OCI-LY7 (cell line): ENCODE results near the gene ARHGAP31. TPM values are rescaled to one million over a fixed set of nuclear protein-coding genes. Genes with fewer than 3 reads are reported as not detected.

Experiments
- BruUV-seq: library from RNA; stranded (reverse); fragments of 400-500 nt; replicated peaks from 2 replicates; lab custom pipeline; 2021; lab: Mats Ljungman, UMichigan
- CTCF ChIA-PET: fragments of 300-600 bp; sonication (Branson Sonifier 250); formaldehyde crosslinking; loops from one replicate; lab custom pipeline; 2022; ENCODE audit warnings: antibody characterized with exemption; ENCODE audit not compliant: unreplicated experiment; lab: Charles Lee
- POLR2A ChIA-PET: fragments of 300-600 bp; sonication (Branson Sonifier 250); formaldehyde crosslinking; loops from one replicate; lab custom pipeline; 2022; ENCODE audit warnings: antibody characterized with exemption; lab: Charles Lee
- DNase-seq: peaks from one replicate; pipeline ENCODE4 v3.0.0-alpha.2; 2015; ENCODE audit warnings: low spot score
- H2AFZ ChIP-seq: fragments of 200-600 bp; sonication (generic), shearing (Covaris generic); 2 replicates; pipeline ENCODE4 v1.6.1; 2014; ENCODE audit warnings: mild to moderate bottlenecking, antibody characterized with exemption, low read length, moderate library complexity
- H3K27ac ChIP-seq: fragments of 200-600 bp; sonication (generic); 2 replicates; pipeline ENCODE4 v1.5.1; 2014; ENCODE audit warnings: mixed run types, low read depth, mild to moderate bottlenecking, moderate library complexity, low read length, inconsistent platforms; ENCODE audit not compliant: poor library complexity, severe bottlenecking
- H3K36me3 ChIP-seq: fragments of 200-600 bp; sonication (generic); 2 replicates; pipeline ENCODE4 v1.6.1; 2014; ENCODE audit warnings: mild to moderate bottlenecking, antibody characterized with exemption, low read length, moderate library complexity, mixed read lengths; ENCODE audit not compliant: insufficient read depth
- H3K4me1 ChIP-seq: fragments of 200-600 bp; sonication (generic); 2 replicates; pipeline ENCODE4 v1.5.1; 2014; ENCODE audit warnings: mild to moderate bottlenecking, low read length; ENCODE audit not compliant: insufficient read depth, poor library complexity, severe bottlenecking
- H3K4me2 ChIP-seq: fragments of 200-600 bp; sonication (generic); 2 replicates; pipeline ENCODE4 v1.6.1; 2014; ENCODE audit warnings: mild to moderate bottlenecking, low read length
- H3K4me3 ChIP-seq: fragments of 200-600 bp; sonication (generic); 2 replicates; pipeline ENCODE4 v1.5.1; 2014; ENCODE audit warnings: mild to moderate bottlenecking, low read depth, low read length; ENCODE audit not compliant: poor library complexity, severe bottlenecking
- H3K79me2 ChIP-seq: fragments of 200-600 bp; sonication (generic); 2 replicates; pipeline ENCODE4 v1.6.1; 2016; ENCODE audit warnings: low read depth, mild to moderate bottlenecking, low read length, moderate library complexity, mixed read lengths; ENCODE audit not compliant: insufficient read depth
- H3K9me2 ChIP-seq: fragments of 200-600 bp; sonication (generic); 2 replicates; pipeline ENCODE4 v1.6.1; 2016; ENCODE audit warnings: mild to moderate bottlenecking, low read length, mixed read lengths; ENCODE audit not compliant: insufficient read depth
- H3K9me3 ChIP-seq: fragments of 200-600 bp; sonication (generic); 2 replicates; pipeline ENCODE4 v1.6.1; 2014; ENCODE audit warnings: mild to moderate bottlenecking, mixed run types, low read length, mixed read lengths
- H4K20me1 ChIP-seq: fragments of 200-600 bp; sonication (generic); 2 replicates; pipeline ENCODE4 v1.6.1; 2014; ENCODE audit warnings: mild to moderate bottlenecking, antibody characterized with exemption, low read length, moderate library complexity, mixed read lengths; ENCODE audit not compliant: insufficient read depth
- EZH2phosphoT487 ChIP-seq: fragments of 200-600 bp; sonication (generic); IDR thresholded peaks from 2 replicates; pipeline ENCODE4 v1.6.1; 2018; ENCODE audit warnings: low read depth, borderline replicate concordance, mild to moderate bottlenecking, mixed run types, antibody characterized with exemption, low read length, moderate library complexity, mixed read lengths
- intact Hi-C: fragments of 100-400 bp; cut with micrococcal nuclease; formaldehyde crosslinking; loops from one replicate; pipeline ENCODE4 v1.10.0; 2022; ENCODE audit not compliant: unreplicated experiment
- total RNA-seq, 2 experiments: library from RNA; depleted of rRNA in 1 of 2; stranded (reverse); fragments of >200 nt in 1 of 2; shearing (Covaris generic) in 1 of 2; gene quantifications; 2 replicates each; pipeline ENCODE4 v1.2.3, GENCODE V29; 2014 to 2022
- TF ChIP-seq, protein P1 (sequence below): fragments of 200-600 bp; sonication (generic); conservative IDR thresholded peaks from 2 replicates; pipeline ENCODE4 v1.5.1; 2014; ENCODE audit warnings: mild to moderate bottlenecking, antibody characterized with exemption, low read length, moderate library complexity, mixed read lengths

The ARHGAP31 gene
- total RNA-seq, 2 experiments from 2014 or later = 2.8 to 4.1 TPM

DNA sequence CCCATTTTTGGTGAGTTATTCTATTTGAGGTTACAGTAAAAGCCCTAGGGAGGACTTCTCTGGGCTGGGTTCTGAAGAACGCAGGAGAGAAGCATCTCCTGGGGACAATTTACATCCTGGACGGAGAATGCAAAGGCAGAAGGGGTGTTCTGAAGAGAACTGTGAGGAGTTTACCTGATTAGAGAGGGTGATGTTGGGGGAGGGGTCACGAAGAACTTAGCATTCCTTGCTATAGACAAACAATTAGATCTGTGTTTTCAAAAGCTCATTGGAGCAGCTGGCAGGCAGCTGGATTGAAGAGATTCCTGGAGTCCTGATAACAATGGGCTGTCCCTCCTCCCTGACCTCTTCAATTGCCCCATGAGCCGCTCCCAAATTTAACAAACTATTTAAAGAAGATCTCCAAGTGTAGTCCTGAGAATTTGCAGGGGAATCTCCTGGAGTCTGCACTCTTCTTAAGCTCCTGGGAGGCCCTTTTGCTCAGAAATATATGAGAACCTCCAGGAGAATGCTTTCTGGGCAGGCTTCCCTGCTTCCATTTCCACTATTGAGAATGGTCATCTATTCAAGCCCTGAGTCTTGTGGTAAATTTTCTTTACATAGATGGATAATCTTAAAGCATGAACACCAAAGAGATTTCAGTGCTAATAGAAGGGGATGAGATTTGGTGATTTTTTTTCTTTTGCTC lies 55.3 kb downstream of the ARHGAP31 start:
- DNase-seq = no peak
- no peaks in the 10 kb centered on the region for H4K20me1 ChIP-seq
- H3K79me2 ChIP-seq = no peaks in the 10 kb centered on the region
- ChIA-PET CTCF (no interaction called here), POLR2A (interaction anchor here (0.6 to 1.1 kb wide), 2 partner anchors 18 to 31 kb away, joined by 3 read pairs; no protein-coding TSS in a partner anchor)
- no peak overlapping the region for H3K4me2 ChIP-seq
- H3K27ac ChIP-seq = no peak overlapping the region
- TF ChIP-seq EZH2phosphoT487 = no peak
- TF ChIP-seq, protein P1, sequence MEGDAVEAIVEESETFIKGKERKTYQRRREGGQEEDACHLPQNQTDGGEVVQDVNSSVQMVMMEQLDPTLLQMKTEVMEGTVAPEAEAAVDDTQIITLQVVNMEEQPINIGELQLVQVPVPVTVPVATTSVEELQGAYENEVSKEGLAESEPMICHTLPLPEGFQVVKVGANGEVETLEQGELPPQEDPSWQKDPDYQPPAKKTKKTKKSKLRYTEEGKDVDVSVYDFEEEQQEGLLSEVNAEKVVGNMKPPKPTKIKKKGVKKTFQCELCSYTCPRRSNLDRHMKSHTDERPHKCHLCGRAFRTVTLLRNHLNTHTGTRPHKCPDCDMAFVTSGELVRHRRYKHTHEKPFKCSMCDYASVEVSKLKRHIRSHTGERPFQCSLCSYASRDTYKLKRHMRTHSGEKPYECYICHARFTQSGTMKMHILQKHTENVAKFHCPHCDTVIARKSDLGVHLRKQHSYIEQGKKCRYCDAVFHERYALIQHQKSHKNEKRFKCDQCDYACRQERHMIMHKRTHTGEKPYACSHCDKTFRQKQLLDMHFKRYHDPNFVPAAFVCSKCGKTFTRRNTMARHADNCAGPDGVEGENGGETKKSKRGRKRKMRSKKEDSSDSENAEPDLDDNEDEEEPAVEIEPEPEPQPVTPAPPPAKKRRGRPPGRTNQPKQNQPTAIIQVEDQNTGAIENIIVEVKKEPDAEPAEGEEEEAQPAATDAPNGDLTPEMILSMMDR = no peak
- H2AFZ ChIP-seq = no peak overlapping the region
- intact Hi-C loops = loop anchor here (5.0 to 10.0 kb wide), 2 partner anchors 52 to 465 kb away; no protein-coding TSS in a partner anchor
- no peaks in the 10 kb centered on the region for H3K36me3 ChIP-seq
- H3K4me3 ChIP-seq = no peak overlapping the region
- no peaks in the 10 kb centered on the region for H3K9me3 ChIP-seq
- no TSS peak for BruUV-seq
- H3K9me2 ChIP-seq = no peaks in the 10 kb centered on the region
- H3K4me1 ChIP-seq = peaks cover 25% of the 10 kb centered on the region

DNA sequence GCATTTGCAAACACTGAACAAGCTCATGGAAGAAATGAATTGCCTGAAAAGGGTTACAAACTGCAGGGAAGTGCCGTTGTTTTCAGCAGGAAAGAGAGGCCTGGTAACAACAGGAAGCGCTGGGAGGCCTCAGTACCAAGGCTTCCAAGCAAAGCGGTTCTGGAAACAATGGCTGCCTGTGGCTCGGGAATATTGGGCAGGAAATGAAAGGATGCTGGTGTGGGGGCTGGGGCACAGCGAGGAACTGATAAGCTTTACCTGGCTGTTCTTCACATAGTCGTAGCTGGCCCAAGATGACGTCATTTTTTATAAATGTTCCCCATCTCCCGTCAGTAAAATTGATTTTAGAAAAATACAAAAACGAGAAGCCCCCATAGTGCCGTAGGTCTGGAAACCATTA lies 55.9 kb downstream of the ARHGAP31 start:
- Histone ChIP-seq H3K79me2 (no peaks in the 10 kb centered on the region), H3K4me3 (no peak overlapping the region), H3K27ac (no peak overlapping the region), H2AFZ (no peak overlapping the region), H3K9me3 (no peaks in the 10 kb centered on the region), H3K4me1 (peaks cover 25% of the 10 kb centered on the region), H4K20me1 (no peaks in the 10 kb centered on the region), H3K4me2 (no peak overlapping the region), H3K36me3 (no peaks in the 10 kb centered on the region), H3K9me2 (no peaks in the 10 kb centered on the region)
- ChIA-PET POLR2A (interaction anchor here (0.6 to 1.5 kb wide), 3 partner anchors 18 to 69 kb away, joined by 3 to 4 read pairs (median 3); no protein-coding TSS in a partner anchor), CTCF (no interaction called here)
- no TSS peak for BruUV-seq
- no peak for DNase-seq
- TF ChIP-seq EZH2phosphoT487 = no peak
- TF ChIP-seq, protein P1 = no peak
- intact Hi-C loops = loop anchor here (5.0 to 10.0 kb wide), 2 partner anchors 53 to 465 kb away; no protein-coding TSS in a partner anchor

DNA sequence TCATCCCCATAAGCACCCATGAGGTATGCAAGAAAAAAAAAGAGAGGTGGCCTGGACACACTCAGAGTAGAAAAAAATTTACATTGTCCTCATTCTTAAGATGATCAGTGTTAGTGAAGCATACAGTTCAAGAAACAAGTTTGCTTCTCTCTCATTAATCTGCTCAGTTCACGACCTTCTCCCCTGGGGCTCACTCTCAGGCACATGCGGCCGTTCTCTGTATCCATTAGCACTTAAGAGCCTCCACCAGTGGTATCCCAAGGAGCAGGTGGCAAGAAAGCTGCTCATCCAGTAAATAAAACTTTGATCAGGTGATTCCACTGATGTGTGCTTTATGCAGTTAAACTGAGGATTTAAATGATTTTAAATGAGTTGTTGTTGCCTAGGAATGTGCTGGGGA lies 57.4 kb downstream of the ARHGAP31 start:
- no peak for DNase-seq
- no peaks in the 10 kb centered on the region for H3K9me2 ChIP-seq
- no peaks in the 10 kb centered on the region for H3K36me3 ChIP-seq
- no peaks in the 10 kb centered on the region for H3K9me3 ChIP-seq
- H3K79me2 ChIP-seq = no peaks in the 10 kb centered on the region
- TF ChIP-seq EZH2phosphoT487 = no peak
- TF ChIP-seq, protein P1 = no peak
- ChIA-PET CTCF (interaction anchor here (0.6 kb wide), 1 partner anchor 110 kb away, joined by 3 read pairs; no protein-coding TSS in a partner anchor), POLR2A (interaction anchor here (0.6 to 2.4 kb wide), 7 partner anchors 13 to 76 kb away, joined by 3 to 12 read pairs (median 3); no protein-coding TSS in a partner anchor)
- H2AFZ ChIP-seq = no peak overlapping the region
- no TSS peak for BruUV-seq
- peaks cover 25% of the 10 kb centered on the region for H3K4me1 ChIP-seq
- no peak overlapping the region for H3K4me3 ChIP-seq
- no peak overlapping the region for H3K4me2 ChIP-seq
- H4K20me1 ChIP-seq = no peaks in the 10 kb centered on the region
- H3K27ac ChIP-seq = no peak overlapping the region
- intact Hi-C loops = loop anchor here (5.0 to 10.0 kb wide), 2 partner anchors 54 to 467 kb away; no protein-coding TSS in a partner anchor
